GM18907 (cell line): ENCODE data around the gene SHISA7.
"Not testable (repeated sequence)": the region's sequence is repeated elsewhere in the genome, so short reads cannot be mapped to it uniquely, and the experiment has no call there.

ENCODE experiments used
- ATAC-seq: cut with Tn5 transposase; IDR thresholded peaks from one replicate; pipeline ENCODE4 v1.9.1; 2021; ENCODE audit warnings: mild to moderate bottlenecking, moderate library complexity; ENCODE audit not compliant: unreplicated experiment

Gene SHISA7

GRCh38 chr19:55421281-55421680 is 21.8 kb downstream of the SHISA7 start:
- ATAC-seq: not testable (repeated sequence)

- no peak for ATAC-seq
These were observed 23.4 kb downstream of the SHISA7 start for GRCh38 chr19:55419624-55420236.

GRCh38 chr19:55419103-55419502 is 24.0 kb downstream of the SHISA7 start:
- ATAC-seq: no peak

- ATAC-seq: no peak
These were observed 24.9 kb downstream of the SHISA7 start for GRCh38 chr19:55418185-55418584.

- ATAC-seq: no peak
These were observed 32.9 kb downstream of the SHISA7 start for GRCh38 chr19:55410168-55410567.

GRCh38 chr19:55409179-55409578 is 33.9 kb downstream of the SHISA7 start:
- not testable (repeated sequence) for ATAC-seq

- no peak for ATAC-seq
These were observed 34.6 kb downstream of the SHISA7 start for GRCh38 chr19:55408533-55408872.

GRCh38 chr19:55407800-55408532 is 35.1 kb downstream of the SHISA7 start:
- ATAC-seq: peak; percentile 86

GRCh38 chr19:55407550-55407799 is 35.6 kb downstream of the SHISA7 start, which contains the start of gene UBE2S:
TSS of gene UBE2S (minus strand) at chr19:55407788. CDS start at chr19:55407589, 199 bp downstream.
- peak; percentile 28 for ATAC-seq

- ATAC-seq: no peak
These were observed 36.1 kb downstream of the SHISA7 start for GRCh38 chr19:55406826-55407549.

GRCh38 chr19:55406091-55406825 is 36.8 kb downstream of the SHISA7 start:
- ATAC-seq: no peak

- ATAC-seq: no peak
These were observed 37.5 kb downstream of the SHISA7 start for GRCh38 chr19:55405638-55406037.

- ATAC-seq: no peak
These were observed 40.6 kb downstream of the SHISA7 start for GRCh38 chr19:55402509-55402908.

- ATAC-seq: not testable (repeated sequence)
These were observed 41.7 kb downstream of the SHISA7 start for GRCh38 chr19:55401390-55401789.

- ATAC-seq: no peak
These were observed 42.6 kb downstream of the SHISA7 start for GRCh38 chr19:55400281-55401087.

GRCh38 chr19:55398200-55398925 is 44.7 kb downstream of the SHISA7 start:
- no peak for ATAC-seq

- ATAC-seq: no peak
These were observed 50.0 kb downstream of the SHISA7 start for GRCh38 chr19:55392820-55393761.

- no peak for ATAC-seq
These were observed 51.1 kb downstream of the SHISA7 start for GRCh38 chr19:55391702-55392615.
